ENCODE results near the gene BGN.

The BGN gene

DNA sequence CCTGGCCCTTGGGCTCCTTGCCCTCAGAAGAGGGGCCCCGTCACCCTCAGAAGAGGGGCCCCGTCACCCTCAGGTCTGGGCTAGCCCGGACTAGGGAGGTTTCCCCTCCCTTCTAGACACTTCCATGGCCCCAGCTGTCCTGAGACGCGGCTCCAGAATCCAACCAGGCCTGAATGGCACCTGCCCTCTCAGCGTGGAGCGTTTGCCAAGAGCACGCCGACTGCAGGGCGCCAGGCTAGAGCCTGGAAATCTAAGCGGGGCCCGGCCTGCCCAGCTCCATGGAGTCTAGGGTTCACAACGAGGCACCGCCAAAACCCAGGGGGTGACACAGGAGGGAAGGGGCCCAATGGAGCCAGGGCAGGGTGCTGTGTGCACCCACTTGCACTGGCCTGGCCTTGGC lies 14.8 kb downstream of the BGN start:
- no peak for DNase-seq

GRCh38 chrX:153510383-153510782 lies 15.6 kb downstream of the BGN start:
- DNase-seq, result no peak

- no peak for DNase-seq
These were observed 17.2 kb downstream of the BGN start for GRCh38 chrX:153511784-153512500.

- DNase-seq, result no peak
These were observed 17.7 kb downstream of the BGN start for GRCh38 chrX:153512501-153512893.

DNA sequence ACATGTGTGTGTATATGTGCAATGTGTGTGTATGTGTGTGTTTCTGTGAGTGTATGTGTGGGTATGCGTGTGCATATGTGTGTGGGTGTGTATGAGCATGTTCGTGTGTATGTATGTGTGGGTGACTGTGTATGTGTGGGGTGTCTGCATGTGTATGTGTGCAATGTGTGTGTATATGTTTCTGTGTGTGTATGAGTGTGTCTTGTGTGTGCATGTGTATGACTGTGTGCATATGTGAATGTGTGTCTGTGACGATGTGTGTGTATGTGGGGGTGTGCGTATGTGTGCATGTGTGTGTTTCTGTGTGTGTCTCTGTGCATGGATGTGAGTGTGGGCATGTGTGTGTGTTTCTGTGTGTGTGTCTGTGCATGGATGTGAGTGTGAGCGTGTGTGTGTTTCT lies 18.5 kb downstream of the BGN start:
- DNase-seq, result no peak

DNA sequence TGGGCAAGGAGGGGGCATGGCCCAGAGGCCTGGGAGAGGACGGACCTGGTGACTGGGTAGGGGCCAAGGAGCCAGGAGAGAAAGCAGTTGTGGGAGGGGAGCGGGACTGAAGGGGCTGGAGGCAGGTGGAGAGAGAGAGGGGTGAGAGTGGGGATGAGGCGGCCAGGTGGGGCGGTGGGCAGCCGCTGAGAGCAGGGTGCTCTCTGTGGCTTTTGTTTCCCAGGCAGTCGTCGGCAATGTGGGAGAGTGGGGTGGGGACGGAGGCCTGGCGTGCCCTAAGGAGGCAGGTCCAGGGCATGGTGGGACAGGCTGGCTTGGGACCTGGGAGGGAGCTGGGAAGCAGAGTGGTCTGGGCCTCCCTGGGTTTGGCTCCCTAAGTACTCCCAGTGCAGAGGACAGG lies 19.5 kb downstream of the BGN start:
- DNase-seq, result no peak

- no peak for DNase-seq
These were observed 20.7 kb downstream of the BGN start for GRCh38 chrX:153515435-153515834.

- no peak for DNase-seq
These were observed 21.3 kb downstream of the BGN start for GRCh38 chrX:153516073-153516472.

DNA sequence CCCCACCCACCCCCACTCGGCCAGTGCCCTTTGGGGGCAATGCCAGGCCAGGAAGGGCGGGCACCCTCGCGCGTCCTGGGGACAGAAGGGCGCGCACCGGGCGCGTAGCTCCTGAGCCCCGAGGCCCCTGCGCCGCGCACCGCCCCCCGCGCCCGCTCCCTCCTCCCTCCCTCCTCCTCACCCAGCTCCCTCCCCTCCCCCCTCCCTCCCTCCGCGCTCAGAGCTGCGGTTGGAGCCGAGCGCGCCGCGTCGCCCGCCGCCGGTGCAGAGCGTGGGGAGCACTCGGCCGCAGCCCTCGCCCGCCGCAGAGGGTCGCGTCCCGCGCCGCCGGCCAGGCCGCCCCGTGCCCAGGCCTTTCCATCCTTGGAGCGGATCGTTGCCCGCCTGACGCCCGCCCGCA lies 22.6 kb downstream of the BGN start, which contains the start of gene ATP2B3:
Gene ATP2B3 (plus strand): TSS at position 220 of the 400 bp plus-strand sequence. CDS start 18,606 bp downstream, outside the sequence.
- no peak for DNase-seq

GRCh38 chrX:153517946-153518834 lies 23.4 kb downstream of the BGN start:
- DNase-seq, result no peak

GRCh38 chrX:153519569-153520286 lies 24.9 kb downstream of the BGN start:
- peak; percentile 54 for DNase-seq

DNA sequence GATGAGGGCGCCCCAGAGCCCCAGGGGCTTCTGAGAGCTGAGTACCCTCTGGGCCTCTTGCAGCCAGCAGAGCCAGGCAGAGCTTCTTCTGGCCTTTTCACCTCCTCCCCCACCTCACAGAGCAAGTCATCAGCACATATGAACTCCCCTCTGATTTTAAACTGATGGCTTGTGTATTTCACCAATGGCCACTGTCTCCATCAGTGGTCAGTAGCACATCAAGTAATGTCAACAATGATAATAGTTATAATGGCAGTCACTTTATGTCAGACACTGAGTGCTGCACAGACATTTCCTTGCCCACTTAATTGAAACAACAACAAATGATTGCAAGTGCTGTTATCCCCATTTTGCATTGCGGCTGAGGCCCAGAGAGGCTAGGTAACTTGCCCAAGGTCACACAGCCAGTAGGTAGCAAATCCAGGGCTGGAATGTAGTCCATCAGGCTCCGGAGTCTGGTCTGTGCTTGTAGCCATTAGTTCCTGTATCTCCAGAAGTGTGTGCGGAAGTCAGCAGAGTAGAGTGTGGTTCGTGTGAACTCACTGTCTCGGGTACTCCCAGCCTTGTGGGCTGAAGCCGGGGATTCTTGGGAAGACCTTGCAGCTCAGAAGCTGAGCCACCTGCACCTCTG lies 25.6 kb downstream of the BGN start:
- no peak for DNase-seq

- no peak for DNase-seq
These were observed 26.3 kb downstream of the BGN start for GRCh38 chrX:153521034-153521433.

GRCh38 chrX:153522259-153522658 lies 27.5 kb downstream of the BGN start:
- DNase-seq, result no peak

DNA sequence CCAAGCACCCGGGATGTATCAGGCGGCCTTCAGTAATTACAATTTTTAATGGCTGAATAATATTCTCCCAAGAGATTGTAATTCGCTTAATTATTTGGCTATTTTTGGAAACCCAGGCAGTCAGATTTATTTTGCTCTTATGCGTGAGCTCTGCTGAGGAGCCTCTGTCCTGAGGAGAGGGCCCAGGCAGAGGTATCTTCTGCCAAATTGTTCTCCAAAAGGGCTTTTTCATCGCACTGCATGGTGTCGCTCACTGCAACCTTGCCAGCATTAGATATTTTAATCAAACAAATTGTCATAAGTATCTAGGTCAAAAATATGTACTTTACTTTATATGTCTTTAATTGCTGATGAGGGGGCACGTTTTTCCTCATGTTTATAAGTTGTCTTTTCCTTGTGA lies 28.5 kb downstream of the BGN start:
- DNase-seq, result no peak

GRCh38 chrX:153524234-153524633 lies 29.5 kb downstream of the BGN start:
- no peak for DNase-seq

- DNase-seq, result no peak
These were observed 30.7 kb downstream of the BGN start for GRCh38 chrX:153525451-153525850.

DNA sequence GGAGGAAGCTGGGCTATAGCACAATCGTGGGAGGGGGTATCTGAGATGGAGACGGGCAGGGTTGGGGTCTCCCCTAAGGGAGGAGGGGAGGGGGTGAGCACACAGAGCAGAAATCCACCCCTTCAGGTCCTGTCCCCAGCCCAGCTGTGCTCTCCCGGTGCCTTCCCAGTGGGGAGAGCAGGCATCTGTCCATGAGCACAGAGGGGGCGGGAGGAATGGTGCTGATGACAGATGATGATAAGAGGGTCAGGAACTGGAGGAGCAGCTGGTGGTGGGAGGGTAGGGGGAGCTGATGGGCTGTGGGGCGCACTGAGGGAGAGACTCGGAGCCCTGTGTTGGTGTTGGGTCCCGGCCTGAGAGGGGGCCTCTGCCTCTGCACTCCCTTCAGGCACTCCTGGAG lies 31.3 kb downstream of the BGN start:
- DNase-seq, result no peak

GRCh38 chrX:153526801-153527200 lies 32.0 kb downstream of the BGN start:
- no peak for DNase-seq

DNA sequence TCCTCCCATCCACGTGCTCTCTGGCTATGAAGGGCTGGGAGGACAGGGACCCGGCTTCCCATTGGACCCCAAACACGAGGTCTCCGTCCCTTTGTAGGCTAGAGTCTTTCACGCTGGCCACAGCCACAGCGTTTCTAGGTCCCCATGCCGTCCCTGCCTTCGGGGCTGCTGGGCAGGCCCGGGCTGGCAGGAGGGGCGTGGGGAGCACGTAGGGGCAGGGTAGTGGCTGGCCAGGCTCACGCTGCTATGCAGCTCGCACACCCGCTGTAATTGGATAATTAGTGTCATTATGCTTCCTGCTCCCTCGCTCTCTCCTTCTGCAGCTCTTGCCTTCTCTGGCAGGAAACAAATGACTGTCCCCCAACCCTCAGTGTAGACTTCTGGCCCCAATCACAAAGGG lies 32.4 kb downstream of the BGN start:
- no peak for DNase-seq

DNA sequence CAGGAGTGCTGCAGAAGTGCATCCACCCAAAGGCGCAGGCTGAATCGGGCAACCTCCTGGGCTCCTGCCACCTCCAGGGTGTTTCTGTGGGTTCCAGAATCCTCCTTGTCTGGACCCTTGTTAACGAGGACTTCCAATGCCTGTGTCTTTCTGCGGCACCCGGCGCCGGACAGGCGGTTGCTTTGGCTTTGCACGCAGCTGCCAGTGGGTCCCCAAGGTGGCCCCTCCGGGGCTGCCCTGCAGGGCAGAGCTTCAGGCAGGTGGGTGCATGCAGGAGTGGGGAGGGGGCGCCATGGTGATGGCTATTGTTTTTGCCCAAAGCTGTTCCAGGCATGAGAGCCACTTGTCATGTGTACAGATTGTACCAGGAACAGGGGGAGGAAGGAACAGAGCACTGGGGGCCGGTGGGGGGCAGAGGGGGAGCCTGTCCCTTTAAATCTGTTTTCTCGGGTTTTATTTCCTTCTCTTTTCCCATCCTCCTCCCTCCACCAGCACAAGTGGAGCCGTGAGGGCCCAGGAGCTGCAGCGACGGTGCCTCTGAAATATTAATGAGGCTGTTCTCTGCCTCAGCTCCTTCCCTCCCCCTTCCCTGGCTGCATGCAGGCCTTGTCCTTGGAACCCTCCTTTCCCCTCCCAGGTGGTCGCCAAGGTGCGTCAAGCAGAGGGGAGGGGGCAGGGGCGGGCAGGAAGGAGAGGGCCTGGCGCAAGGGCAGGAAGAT lies 35.8 kb downstream of the BGN start:
- no peak for DNase-seq

DNA sequence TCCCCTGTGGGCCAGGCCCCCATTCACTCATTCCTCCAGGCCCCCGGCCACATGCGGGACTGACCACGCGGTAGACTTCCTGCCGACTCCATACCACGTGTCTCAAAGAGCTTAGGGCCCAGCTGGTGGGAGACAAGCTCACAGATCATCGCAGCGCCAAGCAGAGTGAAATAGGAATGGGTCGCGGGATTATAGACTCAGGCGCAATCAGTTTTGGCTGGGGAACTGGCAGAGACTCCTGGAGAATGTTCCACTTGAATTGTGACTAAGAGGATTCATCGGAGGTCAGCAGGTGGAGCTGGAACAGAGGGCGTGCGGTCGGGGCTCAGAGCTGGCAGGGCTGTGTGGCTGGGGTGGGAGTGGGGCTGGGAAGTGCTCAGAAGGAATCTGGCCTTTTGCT lies 38.3 kb downstream of the BGN start:
- DNase-seq, result no peak
